HG02970 (cell line): ENCODE results near the gene TMEM176A.
"Not testable (repeated sequence)": the region's sequence is repeated elsewhere in the genome, so short reads cannot be mapped to it uniquely, and the experiment has no call there.

Experiments used
- ATAC-seq: cut with Tn5 transposase; IDR thresholded peaks from one replicate; pipeline ENCODE4 v1.9.1; 2021; ENCODE audit warnings: mild to moderate bottlenecking, moderate library complexity, moderate number of reproducible peaks; ENCODE audit not compliant: unreplicated experiment, low FRiP score

TMEM176A gene, protein sequence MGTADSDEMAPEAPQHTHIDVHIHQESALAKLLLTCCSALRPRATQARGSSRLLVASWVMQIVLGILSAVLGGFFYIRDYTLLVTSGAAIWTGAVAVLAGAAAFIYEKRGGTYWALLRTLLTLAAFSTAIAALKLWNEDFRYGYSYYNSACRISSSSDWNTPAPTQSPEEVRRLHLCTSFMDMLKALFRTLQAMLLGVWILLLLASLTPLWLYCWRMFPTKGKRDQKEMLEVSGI

GRCh38 chr7:150800581-150801241 lies at the start of gene TMEM176A:
TSS of gene TMEM176A (plus strand) at chr7:150800769. CDS start at chr7:150801551, 782 bp downstream.
- no peak for ATAC-seq

GRCh38 chr7:150751702-150752101 lies 48.9 kb upstream of the TMEM176A start:
- no peak for ATAC-seq

DNA sequence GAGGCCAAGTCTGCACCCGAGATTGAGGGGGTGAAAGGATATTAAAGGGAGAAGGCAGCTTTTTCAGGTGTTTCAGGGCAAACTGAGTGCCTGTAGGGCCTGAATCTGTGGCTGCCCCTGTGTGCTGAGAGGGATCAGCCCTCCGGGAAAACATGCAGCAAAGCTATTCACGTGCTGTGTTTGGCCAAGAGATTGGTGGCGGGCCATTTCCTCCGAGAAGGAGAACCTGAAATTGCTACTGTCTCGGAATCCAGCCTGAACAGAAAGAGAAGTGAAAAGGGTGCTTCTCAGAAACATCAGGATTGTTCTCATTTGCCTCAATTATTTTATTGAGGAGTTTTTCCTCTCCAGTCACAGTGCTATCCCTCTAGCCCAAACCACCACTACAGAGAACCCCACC lies 47.3 kb upstream of the TMEM176A start:
- no peak for ATAC-seq

DNA sequence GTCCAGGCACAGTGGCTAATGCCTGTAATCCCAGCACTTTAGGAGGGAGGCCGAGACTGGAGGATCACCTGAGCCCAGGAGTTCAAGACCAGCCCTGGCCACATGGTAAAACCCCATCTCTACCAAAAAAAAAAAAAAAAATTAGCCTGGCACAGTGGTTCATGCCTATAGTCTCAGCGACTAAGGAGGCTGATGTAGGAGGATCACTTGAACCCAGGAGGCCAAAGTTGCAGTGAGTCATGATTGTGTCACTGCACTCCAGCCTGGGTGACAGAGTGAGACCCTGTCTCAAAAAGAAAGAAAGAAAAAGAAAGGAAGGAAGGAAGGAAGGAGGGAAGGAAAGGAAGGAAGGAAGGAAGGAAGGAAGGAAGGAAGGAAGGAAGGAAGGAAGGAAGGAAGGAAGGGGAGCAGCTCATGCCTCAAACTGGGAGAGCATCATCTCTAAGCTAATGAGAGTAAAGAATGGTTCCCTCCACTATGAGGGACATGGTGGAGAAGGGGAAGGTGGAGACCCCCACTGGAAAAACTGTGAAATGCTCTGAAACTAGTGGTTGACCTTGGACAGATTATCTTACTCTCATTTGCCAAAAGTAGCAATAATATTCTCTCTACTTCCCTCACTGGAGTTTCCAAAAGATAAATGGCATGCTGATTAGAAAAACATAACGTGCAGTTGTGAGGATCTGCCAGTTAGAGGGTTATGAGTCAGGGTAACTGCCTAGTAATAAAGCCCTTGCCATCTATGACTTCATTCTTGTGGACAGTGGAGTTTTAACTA lies 46.6 kb upstream of the TMEM176A start:
- ATAC-seq, result no peak

- no peak for ATAC-seq
Measured at GRCh38 chr7:150754951-150755350, 45.6 kb upstream of the TMEM176A start.

- ATAC-seq, result no peak
Measured at GRCh38 chr7:150755473-150756099, 45.0 kb upstream of the TMEM176A start.

- ATAC-seq, result no peak
Measured at GRCh38 chr7:150756166-150756565, 44.4 kb upstream of the TMEM176A start.

- no peak for ATAC-seq
Measured at GRCh38 chr7:150756858-150757257, 43.7 kb upstream of the TMEM176A start.

DNA sequence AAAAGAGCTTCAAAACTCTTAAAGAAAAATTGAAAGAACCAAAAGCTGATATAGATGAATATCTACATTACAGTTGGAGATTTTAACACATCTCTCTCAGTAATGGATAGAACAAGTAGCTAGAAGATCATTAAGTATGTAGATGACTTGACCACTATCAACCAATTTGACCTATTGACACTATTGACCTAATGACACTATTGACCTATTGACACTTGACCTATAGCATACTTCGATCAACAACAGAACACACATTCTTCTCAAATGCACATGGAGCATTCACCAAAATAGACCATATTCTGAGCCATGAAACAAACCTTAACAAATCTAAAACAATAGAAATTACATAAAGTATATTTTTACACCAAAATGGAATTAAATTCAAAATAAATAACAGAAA lies 41.1 kb upstream of the TMEM176A start:
- no peak for ATAC-seq

GRCh38 chr7:150766334-150766709 lies 34.2 kb upstream of the TMEM176A start:
- ATAC-seq, result no peak

- no peak for ATAC-seq
Measured at GRCh38 chr7:150769768-150770167, 30.8 kb upstream of the TMEM176A start.

DNA sequence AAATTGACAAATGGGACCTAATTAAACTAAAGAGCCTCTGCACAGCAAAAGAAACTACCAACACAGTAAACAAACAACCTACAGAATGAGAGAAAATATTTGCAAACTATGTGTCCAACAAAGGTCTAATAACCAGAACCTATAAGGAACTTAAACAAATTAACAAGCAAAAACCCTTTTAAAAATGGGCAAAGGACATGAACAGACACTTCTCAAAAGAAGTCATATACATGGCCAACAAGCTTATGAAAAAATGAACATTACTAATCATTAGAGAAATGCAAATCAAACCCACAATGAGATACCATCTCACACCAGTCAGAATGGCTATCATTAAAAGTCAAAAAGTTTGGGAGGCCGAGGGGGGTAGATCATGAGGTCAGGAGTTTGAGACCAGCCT lies 26.4 kb upstream of the TMEM176A start:
- not testable (repeated sequence) for ATAC-seq

DNA sequence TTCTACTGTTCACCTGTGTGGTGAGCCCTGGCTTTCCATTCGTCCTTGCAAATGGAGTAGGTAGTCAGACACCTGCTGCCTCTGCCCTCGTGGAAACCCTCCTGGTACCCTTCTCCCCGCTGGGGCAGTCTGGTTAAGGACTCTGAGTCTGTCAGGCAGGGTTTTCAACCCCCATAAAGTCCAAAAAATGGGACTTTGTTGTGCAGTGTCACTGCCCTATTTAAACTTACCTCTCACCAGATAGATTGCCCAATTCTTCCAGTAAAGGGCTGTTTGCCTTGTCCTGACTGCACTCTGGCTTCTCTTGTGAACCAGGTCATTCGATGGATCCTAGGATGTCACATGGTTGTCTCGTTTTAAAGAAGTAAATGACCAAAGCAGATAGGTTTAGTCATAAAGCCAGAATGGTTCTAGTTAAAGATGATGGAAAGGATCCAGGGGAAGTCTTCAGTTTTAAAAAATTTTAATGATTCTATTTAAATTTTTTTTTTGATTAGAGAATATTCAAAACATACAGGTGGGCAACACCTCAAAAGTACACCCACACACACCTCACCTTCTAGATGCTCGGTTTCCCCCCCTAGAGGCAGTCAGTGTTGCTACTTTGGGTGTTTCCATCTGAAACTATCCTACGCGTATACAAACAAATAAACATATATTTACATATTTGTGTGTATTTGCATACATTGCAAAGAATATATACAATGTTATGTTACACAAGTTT lies 22.4 kb upstream of the TMEM176A start:
- ATAC-seq, result no peak

- ATAC-seq, result no peak
Measured at GRCh38 chr7:150778738-150779301, 21.7 kb upstream of the TMEM176A start.

DNA sequence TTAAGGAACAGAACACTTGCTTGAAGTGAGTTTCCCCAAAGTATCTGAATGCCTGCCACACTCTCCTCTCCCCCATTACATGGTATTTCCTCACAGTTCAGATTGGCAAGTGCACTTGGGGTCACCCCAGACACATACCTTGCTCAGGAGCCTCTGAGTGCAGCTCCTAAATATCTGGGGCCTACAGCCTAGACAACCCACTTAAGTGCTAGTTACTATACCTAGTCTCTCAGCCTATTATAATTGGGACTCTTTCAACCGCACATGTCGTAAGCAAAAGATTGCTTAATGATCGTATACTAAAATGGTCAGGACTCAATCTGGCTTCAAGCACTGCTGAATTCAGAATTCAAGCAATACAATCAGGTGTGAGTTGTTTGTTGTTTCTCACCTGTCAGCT lies 20.3 kb upstream of the TMEM176A start:
- ATAC-seq, result no peak

DNA sequence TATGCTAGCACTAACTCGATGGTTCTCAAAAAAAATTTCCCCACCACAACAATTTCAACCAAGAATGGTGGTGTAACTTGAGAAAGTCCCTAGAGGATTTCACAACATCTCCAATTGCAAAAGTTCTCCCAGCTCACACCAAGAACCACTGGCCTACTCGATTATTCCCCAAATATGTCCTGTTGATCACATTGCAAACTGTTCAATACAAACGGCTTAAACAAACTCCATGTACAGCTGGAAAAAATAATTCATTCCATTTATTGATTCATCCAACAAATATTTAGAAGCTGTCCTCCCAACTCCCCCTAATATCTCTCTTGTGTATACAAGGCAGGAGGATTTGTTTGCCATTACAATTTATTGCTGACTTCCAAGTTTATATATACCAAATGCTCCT lies 19.5 kb upstream of the TMEM176A start:
- no peak for ATAC-seq

GRCh38 chr7:150781961-150782360 lies 18.6 kb upstream of the TMEM176A start:
- no peak for ATAC-seq

DNA sequence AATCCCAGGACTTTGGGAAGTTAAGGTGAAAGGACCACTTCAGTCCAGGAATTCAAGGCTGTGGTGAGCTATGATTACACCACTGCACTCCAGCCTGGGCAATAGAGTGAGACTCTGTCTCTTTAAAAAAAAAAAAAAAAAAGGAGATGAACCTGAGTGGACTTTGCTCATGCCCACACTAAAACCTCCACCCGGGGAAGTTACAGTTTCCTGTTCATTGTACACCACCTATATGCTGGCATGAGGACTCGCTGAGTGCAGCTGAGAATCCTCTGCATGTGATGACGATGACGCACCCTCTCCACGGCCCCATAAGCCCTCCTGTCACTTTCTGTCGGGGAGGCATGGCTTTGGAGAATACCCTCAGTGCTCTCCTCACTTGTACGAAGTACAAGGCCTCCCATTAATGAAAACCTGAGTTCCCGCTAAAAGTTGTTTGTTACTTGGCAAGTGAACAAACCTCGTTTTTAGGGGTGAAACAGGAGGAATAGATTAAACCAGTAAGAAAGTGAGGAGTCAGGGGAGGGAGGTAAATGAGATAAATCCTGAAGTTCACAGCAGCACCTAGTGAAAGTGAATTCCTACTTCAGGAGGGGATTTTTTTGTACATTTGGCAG lies 16.3 kb upstream of the TMEM176A start:
- ATAC-seq, result no peak

- no peak for ATAC-seq
Measured at GRCh38 chr7:150784954-150785353, 15.6 kb upstream of the TMEM176A start.
